NT2/D1 (cell line): ENCODE results near the gene ASNS.

ENCODE experiments used
- SUZ12 ChIP-seq: IDR thresholded peaks from 2 replicates; pipeline ENCODE4 v1.6.1; 2011; ENCODE audit not compliant: insufficient read length, insufficient read depth; ENCODE audit errors: extremely low read depth
- YY1 ChIP-seq: IDR thresholded peaks from 2 replicates; pipeline ENCODE4 v1.6.1; 2011; ENCODE audit not compliant: insufficient read length, insufficient read depth
- ZNF274 ChIP-seq: IDR thresholded peaks from 2 replicates; pipeline ENCODE4 v1.6.1; 2011; ENCODE audit warnings: mild to moderate bottlenecking, low read depth, low read length

GRCh38 chr7:97857544-97857943 lies 14.7 kb downstream of the ASNS start:
- TF ChIP-seq YY1 (no peak), SUZ12 (no peak), ZNF274 (no peak)
